Measurements from ENCODE around the gene AUTS2.

- no peak for TF ChIP-seq CTCF (IDR thresholded peaks at IDR 0.05; ENCODE audit: control extremely low read depth in 1 of 3, insufficient read depth in 1 of 3, low read depth in 1 of 3, low read length in 3 of 3)
- TF ChIP-seq GTF2F1 (IDR thresholded peaks at IDR 0.05; ENCODE audit: borderline replicate concordance, low read depth, low read length) = no peak
- no peak for TF ChIP-seq TAF1 (IDR thresholded peaks at IDR 0.05; ENCODE audit: low read depth, low read length)
These were observed 275.2 kb downstream of the AUTS2 start for GRCh38 chr7:69873512-69873911.
